Natural killer cell (primary cell): ENCODE results near the gene RTP5. TPM values are rescaled to one million over a fixed set of nuclear protein-coding genes. Genes with fewer than 3 reads are reported as not detected.

ENCODE experiments used
- ATAC-seq, 3 donors: fragments of 150-1000 bp in 2 of 3; fragments of 200-7000 bp in 1 of 3; cut with Tn5 transposase; 1 replicate in 1 of 3; 2 replicates in 2 of 3; pipeline ENCODE4 v1.10.0; 2021; ENCODE audit warnings: mild to moderate bottlenecking in 2 of 3, moderate library complexity in 2 of 3
- DNase-seq, 2 donors: peaks; one replicate each; pipeline versions ENCODE4 v3.0.0 to v3.0.0-alpha.2; 2013 to 2021; ENCODE audit warnings: mixed read lengths in 1 of 2
- H3K27ac ChIP-seq: one replicate; pipeline ENCODE4 v1.5.1; 2013; ENCODE audit warnings: mild to moderate bottlenecking, low read length
- H3K27me3 ChIP-seq: one replicate; pipeline ENCODE4 v1.6.1; 2013; ENCODE audit warnings: low read length; ENCODE audit not compliant: control insufficient read depth, insufficient read depth
- H3K36me3 ChIP-seq: one replicate; pipeline ENCODE4 v1.6.1; 2013; ENCODE audit warnings: low read length; ENCODE audit not compliant: control insufficient read depth, insufficient read depth
- H3K4me1 ChIP-seq: one replicate; pipeline ENCODE4 v1.6.1; 2013; ENCODE audit warnings: low read length; ENCODE audit not compliant: control insufficient read depth, insufficient read depth
- H3K4me3 ChIP-seq: one replicate; pipeline ENCODE4 v1.5.1; 2013; ENCODE audit warnings: low read length
- H3K9me3 ChIP-seq: one replicate; pipeline ENCODE4 v1.6.1; 2013; ENCODE audit warnings: low read length; ENCODE audit not compliant: control insufficient read depth, insufficient read depth
- H3K27ac Mint-ChIP-seq, 2 donors: one replicate each; pipeline ENCODE4 v1.8.0; 2022; ENCODE audit warnings: mild to moderate bottlenecking in 2 of 2, mixed read lengths in 2 of 2, moderate library complexity in 1 of 2
- H3K27me3 Mint-ChIP-seq, 2 donors: one replicate each; pipeline ENCODE4 v1.8.0; 2022; ENCODE audit warnings: low read depth in 2 of 2, mixed read lengths in 2 of 2
- H3K36me3 Mint-ChIP-seq: one replicate; pipeline ENCODE4 v1.8.0; 2022; ENCODE audit warnings: mixed read lengths
- H3K4me1 Mint-ChIP-seq, 2 donors: one replicate each; pipeline ENCODE4 v1.8.0; 2022; ENCODE audit warnings: mixed read lengths in 2 of 2
- H3K4me3 Mint-ChIP-seq: one replicate; pipeline ENCODE4 v1.8.0; 2022; ENCODE audit warnings: mild to moderate bottlenecking, moderate library complexity, mixed read lengths
- H3K9me3 Mint-ChIP-seq, 2 donors: one replicate each; pipeline ENCODE4 v1.8.0; 2022; ENCODE audit warnings: mixed read lengths in 2 of 2
- WGBS: methylation state at CpG from one replicate; pipeline ENCODE4 v1.1.7; 2013; ENCODE audit warnings: missing lambda C conversion rate; ENCODE audit not compliant: insufficient coverage; 5-methylcytosine and 5-hydroxymethylcytosine counted together
- intact Hi-C: fragments of 100-400 bp; cut with micrococcal nuclease; formaldehyde crosslinking; loops from one replicate; pipeline ENCODE4 v1.14.2; 2022
- total RNA-seq, 4 donors: library from RNA; stranded (reverse); fragments of 120-200 nt in 1 of 4; gene quantifications; one replicate each; pipeline versions ENCODE4 v1.2.3 to v1.2.4, GENCODE V29; 2013 to 2022
- TF ChIP-seq, protein P1 (sequence below): fragments of 200-600 bp; IDR thresholded peaks from one replicate; pipeline ENCODE4 v1.8.0; 2022; ENCODE audit warnings: antibody characterized with exemption

Gene RTP5
- total RNA-seq, 3 donors from 2014 or later (not counting 1 experiment from before 2014, with no cell fraction given) = 0.47 to 1.7 (median 0.68) TPM

- TF ChIP-seq, protein P1, sequence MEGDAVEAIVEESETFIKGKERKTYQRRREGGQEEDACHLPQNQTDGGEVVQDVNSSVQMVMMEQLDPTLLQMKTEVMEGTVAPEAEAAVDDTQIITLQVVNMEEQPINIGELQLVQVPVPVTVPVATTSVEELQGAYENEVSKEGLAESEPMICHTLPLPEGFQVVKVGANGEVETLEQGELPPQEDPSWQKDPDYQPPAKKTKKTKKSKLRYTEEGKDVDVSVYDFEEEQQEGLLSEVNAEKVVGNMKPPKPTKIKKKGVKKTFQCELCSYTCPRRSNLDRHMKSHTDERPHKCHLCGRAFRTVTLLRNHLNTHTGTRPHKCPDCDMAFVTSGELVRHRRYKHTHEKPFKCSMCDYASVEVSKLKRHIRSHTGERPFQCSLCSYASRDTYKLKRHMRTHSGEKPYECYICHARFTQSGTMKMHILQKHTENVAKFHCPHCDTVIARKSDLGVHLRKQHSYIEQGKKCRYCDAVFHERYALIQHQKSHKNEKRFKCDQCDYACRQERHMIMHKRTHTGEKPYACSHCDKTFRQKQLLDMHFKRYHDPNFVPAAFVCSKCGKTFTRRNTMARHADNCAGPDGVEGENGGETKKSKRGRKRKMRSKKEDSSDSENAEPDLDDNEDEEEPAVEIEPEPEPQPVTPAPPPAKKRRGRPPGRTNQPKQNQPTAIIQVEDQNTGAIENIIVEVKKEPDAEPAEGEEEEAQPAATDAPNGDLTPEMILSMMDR = no peak
- Mint-ChIP-seq H3K4me3 (no peak overlapping the region), H3K9me3 (peaks cover 0 to 2% of the 10 kb centered on the region in 2 donors), H3K27ac (no peak overlapping the region), H3K27me3 (no peaks in the 10 kb centered on the region), H3K36me3 (no peaks in the 10 kb centered on the region), H3K4me1 (peaks cover 15 to 18% of the 10 kb centered on the region in 2 donors)
- 94% methylated on average over 27 of the region's 27 CpGs for WGBS
- no peak for DNase-seq
- Histone ChIP-seq H3K4me3 (no peak overlapping the region), H3K9me3 (no peaks in the 10 kb centered on the region), H3K27ac (no peak overlapping the region), H3K4me1 (peaks cover 22% of the 10 kb centered on the region), H3K27me3 (no peaks in the 10 kb centered on the region), H3K36me3 (no peaks in the 10 kb centered on the region)
- ATAC-seq = no peak
- intact Hi-C loops = no loop called here
Measured at GRCh38 chr2:241891315-241891987, 21.9 kb downstream of the RTP5 start.

DNA sequence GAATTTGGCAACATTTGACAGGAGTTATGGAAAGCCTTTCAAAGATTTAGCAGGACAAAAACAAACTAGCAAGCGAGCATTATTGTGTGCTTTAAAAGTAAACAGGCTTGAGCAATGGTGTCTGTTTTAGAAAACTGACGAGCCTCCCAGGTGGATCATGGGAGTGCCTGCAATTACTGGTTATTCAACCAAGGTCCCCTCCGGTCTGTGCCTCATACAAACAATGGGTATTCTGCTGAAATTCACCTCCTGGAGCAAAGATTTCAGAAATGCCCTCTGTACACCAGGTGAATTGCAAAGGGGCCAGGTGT lies 22.4 kb downstream of the RTP5 start:
- Histone ChIP-seq H3K9me3 (no peaks in the 10 kb centered on the region), H3K4me3 (no peak overlapping the region), H3K27me3 (no peaks in the 10 kb centered on the region), H3K36me3 (no peaks in the 10 kb centered on the region), H3K27ac (no peak overlapping the region), H3K4me1 (peaks cover 22% of the 10 kb centered on the region)
- no peak overlapping the region for H3K27ac Mint-ChIP-seq
- H3K4me3 Mint-ChIP-seq = no peak overlapping the region
- TF ChIP-seq, protein P1 = no peak
- H3K9me3 Mint-ChIP-seq = peaks cover 0 to 2% of the 10 kb centered on the region in 2 donors
- 88% methylated on average over 3 of the region's 3 CpGs for WGBS
- intact Hi-C loops = no loop called here
- H3K4me1 Mint-ChIP-seq = peaks cover 15 to 18% of the 10 kb centered on the region in 2 donors
- ATAC-seq (no peak), DNase-seq (no peak)
- no peaks in the 10 kb centered on the region for H3K27me3 Mint-ChIP-seq
- H3K36me3 Mint-ChIP-seq = no peaks in the 10 kb centered on the region

DNA sequence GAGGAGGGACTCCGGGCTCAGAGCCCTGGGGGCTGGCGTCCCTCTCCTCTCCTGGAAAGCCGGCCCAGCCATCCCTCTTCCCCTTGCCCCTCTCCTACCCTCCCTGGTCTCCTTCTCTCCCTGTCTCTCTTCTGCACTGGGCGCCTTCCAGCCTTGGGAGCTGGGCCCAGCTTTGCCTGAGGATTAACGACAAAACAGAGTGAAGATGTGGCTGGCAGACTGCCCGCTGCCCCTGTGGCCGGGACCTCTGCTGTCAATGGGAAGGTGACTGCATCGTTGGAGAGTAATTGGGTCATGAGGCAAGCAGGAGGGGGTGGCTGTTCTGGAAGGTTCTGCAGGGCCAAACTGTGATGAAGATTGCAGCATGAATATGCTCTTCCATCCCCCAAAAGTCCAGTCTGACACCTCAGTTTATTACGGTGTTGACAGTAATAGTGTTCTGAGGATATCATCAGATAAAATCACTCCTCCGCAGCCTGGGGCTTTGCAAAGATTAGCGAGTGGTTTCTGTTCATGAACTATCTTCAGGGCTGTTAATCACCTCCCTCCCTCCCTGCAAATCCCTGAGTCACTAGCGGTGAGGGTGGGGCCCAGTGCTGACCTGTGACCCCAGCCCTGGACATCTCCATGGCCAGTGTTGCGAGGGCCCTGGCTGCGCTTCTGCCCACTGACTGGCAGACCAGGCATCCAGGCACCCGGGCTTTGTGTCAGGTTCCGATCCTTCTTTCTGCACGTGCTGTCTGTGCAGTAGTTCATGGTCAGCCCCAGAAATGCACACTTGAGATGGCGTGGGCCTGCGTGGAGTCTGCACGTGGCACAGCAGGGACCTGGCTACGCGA lies 23.0 kb downstream of the RTP5 start:
- Mint-ChIP-seq H3K27ac (no peak overlapping the region), H3K4me3 (no peak overlapping the region), H3K27me3 (no peaks in the 10 kb centered on the region), H3K9me3 (peaks cover 0 to 2% of the 10 kb centered on the region in 2 donors), H3K36me3 (no peaks in the 10 kb centered on the region), H3K4me1 (peaks cover 15 to 16% of the 10 kb centered on the region in 2 donors)
- TF ChIP-seq, protein P1 = no peak
- 92% methylated on average over 22 of the region's 22 CpGs for WGBS
- no peaks in the 10 kb centered on the region for H3K27me3 ChIP-seq
- DNase-seq = no peak
- peak in 1 of 3 donors; percentile 49 for ATAC-seq
- no peaks in the 10 kb centered on the region for H3K9me3 ChIP-seq
- H3K4me1 ChIP-seq = peaks cover 22% of the 10 kb centered on the region
- intact Hi-C loops = no loop called here
- H3K4me3 ChIP-seq = no peak overlapping the region
- H3K36me3 ChIP-seq = no peaks in the 10 kb centered on the region
- no peak overlapping the region for H3K27ac ChIP-seq
